Posterior cingulate gyrus (tissue), 11 donors: ENCODE measurements around the gene NUDT17.

Experiments
- DNase-seq, 10 donors: peaks; one replicate each; pipeline versions ENCODE4 v3.0.0 to v3.0.0-alpha.2; 2020 to 2021; ENCODE audit warnings: mixed read lengths in 3 of 10
- intact Hi-C: fragments of 100-400 bp; cut with DNase I; formaldehyde crosslinking; loops from one replicate; pipeline ENCODE4 v1.15.1; 2023

Gene NUDT17

DNA sequence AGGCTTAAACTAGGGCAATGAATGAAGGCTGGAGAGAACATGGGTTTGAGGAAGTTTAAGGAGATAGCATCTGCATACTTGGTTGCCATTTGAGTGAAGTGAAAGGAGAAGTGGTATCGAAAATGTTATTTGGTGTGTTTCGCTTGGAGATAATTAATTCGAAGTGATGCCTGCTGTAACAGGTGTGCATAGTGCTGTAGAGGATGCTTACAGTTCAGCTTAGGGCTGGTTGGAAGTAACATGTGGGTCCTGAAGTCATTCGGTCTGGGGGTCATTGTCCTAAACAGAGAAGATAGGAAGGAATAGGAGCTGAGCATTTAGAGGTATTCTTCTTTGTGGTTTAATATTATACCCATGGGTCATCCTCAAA, 301 bp upstream of the NUDT17 start:
- intact Hi-C loops = loop anchor here (5.0 kb wide), 1 partner anchor 67 kb away; the partner anchor contains the start of gene ITGA10
- no peak for DNase-seq

DNA sequence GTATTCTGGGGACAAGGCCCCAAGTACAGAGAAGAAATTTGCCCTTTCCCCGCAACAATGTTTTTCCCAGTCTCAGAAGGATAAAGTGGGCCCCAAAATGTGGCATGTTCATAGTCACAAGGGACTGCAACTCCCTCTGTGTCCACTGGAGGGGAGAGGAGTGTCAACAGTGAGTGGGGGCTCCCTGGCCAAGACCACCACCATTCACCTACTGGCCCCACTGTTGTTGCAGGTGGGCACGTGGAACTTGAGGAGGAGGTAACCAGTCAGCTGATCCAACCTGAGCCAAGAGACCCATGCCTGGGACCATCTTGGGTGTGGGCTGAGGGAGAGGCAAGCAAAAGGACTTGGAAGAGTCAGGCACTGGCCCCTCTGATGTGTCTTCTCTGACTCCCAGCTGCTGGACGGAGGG, 777 bp downstream of the NUDT17 start:
- DNase-seq = no peak
- intact Hi-C loops = loop anchor here (5.0 kb wide), 1 partner anchor 66 kb away; the partner anchor contains the start of gene ITGA10

- intact Hi-C loops = loop anchor here (5.0 kb wide), 1 partner anchor 64 kb away; the partner anchor contains the start of gene ITGA10
- no peak for DNase-seq
These were observed 2.4 kb downstream of the NUDT17 start for GRCh38 chr1:145847827-145848226.

DNA sequence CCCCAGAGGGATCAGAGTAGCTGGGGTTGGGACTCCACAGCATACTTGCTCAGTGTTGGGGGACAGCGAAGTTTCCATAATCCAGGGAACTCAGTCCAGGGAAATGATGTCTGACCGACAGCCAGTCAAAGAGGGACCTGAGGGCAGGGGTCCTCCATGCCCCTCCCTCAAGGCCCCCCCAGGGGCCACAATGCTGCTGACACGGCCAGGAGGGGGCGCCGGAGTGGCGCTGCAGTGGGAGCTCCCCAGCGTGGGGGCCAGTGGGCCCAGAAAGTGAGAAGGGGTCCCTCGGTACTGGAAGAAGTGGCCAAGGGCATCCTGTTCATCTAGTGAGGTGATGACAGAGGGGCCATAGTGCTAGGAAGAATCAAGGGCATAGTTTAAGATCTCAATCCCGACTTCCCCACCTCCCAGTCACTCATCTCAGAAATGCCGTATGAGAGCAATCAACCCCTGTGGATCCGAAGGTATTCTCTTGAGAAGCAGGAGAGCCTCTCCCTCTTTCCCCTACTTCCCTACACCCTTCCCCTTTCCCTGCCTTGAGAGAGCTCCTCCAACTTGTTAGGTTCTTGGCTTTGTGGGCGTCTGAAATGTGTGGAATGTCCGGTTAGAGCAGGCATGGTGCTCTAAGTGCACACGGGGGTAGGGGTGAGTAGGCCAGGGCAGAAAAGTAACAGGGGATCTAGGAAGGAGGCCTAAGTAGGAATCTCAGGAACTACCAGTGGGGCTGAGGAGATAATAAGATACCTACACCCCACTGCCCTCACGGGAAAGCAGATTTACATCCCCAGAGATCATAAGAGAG, 4.1 kb downstream of the NUDT17 start:
- no peak for DNase-seq
- intact Hi-C loops = loop anchor here (5.0 kb wide), 1 partner anchor 63 kb away; the partner anchor contains the start of gene ITGA10

GRCh38 chr1:145855426-145855948, 10.1 kb downstream of the NUDT17 start:
- DNase-seq = no peak
- intact Hi-C loops = no loop called here

DNA sequence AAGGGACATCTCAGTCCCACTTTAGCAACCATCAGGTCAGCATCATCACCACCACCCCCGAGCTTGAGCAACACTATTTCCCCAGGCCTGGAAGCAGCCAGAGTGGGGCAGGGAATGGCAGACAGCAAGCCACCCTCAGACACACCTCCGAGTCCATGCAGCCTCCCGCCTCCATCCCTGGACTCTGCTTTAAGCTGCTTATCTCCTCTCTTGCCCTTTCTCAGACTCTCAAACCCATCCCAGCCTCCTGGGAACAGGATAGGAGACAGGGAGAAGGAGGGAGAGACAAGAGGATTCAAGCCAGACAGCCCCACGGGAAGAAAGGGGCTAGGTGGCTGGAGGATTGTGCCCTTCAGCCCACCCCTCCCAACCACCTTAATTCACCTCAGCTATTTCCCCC, 11.7 kb downstream of the NUDT17 start:
- intact Hi-C loops = no loop called here
- no peak for DNase-seq

- DNase-seq = peak; percentile 29 to 92 (median 44)
- intact Hi-C loops = no loop called here
These were observed 12.9 kb downstream of the NUDT17 start for GRCh38 chr1:145858238-145858900.

- DNase-seq = peak; percentile 83 to 98 (median 90)
- intact Hi-C loops = no loop called here
These were observed 13.6 kb downstream of the NUDT17 start, which contains the start of gene PIAS3 for GRCh38 chr1:145858901-145859490. Gene PIAS3, minus strand, starts transcription at chr1:145859081. Its CDS starts 91 bp downstream, at chr1:145858990.

- peak; percentile 73 to 97 (median 82) for DNase-seq
- intact Hi-C loops = no loop called here
These were observed 14.1 kb downstream of the NUDT17 start for GRCh38 chr1:145859491-145860023.

DNA sequence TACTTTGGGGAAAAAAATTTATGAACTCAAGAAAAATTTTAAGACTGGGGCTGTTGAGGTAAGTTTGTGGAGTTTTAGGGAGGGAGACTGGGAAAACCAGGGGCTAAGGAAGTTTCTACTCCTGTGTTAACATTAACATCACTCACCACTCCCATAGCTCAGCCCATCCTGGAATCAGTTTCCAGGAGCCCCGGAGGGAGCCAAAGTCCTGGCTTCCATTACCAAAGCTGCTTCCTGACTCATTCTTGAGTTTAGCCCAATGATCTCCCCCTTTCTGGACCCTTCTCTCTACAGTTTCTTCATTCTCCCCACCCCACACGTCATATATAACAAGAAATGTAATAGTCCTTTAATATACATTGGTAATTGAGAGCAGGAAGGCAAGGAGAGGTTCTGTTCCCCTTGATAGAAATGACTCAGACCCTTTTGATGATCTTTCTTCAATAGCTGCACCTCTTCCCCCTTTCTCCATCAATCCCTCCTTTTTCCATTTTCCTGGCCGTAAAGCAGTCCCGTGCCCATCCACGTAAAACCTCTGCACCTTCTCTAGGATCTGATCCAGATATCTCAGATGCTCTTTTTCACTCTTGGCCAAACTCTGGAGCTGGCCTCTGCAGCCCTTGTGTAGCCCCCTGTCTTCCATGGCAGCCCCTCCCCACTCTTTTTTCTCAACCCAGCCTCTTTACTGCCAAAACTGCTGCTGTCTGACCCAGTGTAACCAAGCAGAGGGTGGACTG, 18.0 kb downstream of the NUDT17 start:
- intact Hi-C loops = no loop called here
- no peak for DNase-seq

DNA sequence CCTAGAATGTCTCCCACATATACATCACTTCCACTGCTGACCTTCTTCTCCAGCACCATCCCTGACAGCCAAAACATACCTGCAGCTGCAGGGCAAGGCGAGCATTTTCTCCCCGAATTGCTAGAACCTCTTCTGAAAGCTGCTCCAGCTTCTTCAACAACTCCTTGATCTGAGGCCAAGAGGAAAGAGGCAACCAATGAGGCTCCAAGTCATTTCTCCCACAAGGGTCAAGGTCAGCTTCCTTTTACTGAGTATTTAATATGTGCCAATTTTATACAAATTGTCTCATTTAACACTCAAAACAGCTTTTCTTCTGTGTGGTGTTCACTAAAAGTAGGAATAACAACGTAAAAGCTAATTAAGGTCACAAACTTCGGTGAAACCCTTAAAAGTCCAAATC, 22.8 kb downstream of the NUDT17 start:
- no peak for DNase-seq
- intact Hi-C loops = no loop called here

DNA sequence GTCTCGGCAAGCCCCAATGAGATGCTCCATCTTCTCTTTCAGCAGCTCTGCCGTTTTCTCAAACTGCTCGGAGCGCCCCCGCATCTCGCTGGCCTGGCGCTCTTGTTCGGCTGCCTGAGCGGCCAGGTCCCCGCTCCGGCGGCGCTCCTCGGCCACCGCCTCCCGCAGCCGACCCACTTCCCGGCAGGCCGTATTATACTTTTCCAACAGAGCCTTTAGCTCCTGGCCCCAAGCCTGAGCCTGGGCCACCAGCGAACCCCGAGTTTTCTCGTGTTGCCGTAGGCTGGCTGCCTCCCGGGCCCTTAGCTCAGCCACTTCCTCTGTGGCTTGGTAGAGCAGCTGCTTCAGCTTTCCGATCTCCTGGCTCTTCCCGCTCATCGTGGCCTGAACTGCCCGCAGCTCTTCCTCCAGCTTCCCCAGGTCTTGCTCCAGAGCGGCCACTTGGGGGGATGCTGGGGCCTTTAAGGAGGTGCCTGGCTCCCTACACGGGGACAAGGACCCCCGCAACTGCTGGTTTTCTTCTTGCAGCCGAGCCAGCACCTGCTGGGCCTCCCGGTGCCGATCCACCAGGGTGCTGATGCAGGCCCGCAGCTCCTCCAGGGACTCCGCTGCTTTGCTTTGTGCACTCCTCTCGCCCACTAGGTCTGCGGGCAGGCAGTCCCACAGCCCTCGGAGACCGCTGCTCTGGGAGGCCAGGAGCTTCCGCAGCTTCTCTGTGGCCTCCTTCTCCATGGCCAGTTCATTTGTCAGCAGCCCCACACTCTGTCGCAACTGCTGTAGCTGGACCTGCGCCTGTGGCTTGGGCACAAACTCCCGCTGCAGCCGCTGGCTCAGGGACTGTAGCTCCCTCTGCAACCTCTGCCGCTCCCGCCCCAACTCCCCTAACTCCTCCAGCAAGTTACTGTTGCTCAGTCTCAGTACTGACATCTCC, 26.8 kb downstream of the NUDT17 start:
- peak; percentile 26 to 91 (median 50) for DNase-seq
- intact Hi-C loops = no loop called here

- intact Hi-C loops = no loop called here
- DNase-seq = no peak
These were observed 29.2 kb downstream of the NUDT17 start for GRCh38 chr1:145874646-145875045.

DNA sequence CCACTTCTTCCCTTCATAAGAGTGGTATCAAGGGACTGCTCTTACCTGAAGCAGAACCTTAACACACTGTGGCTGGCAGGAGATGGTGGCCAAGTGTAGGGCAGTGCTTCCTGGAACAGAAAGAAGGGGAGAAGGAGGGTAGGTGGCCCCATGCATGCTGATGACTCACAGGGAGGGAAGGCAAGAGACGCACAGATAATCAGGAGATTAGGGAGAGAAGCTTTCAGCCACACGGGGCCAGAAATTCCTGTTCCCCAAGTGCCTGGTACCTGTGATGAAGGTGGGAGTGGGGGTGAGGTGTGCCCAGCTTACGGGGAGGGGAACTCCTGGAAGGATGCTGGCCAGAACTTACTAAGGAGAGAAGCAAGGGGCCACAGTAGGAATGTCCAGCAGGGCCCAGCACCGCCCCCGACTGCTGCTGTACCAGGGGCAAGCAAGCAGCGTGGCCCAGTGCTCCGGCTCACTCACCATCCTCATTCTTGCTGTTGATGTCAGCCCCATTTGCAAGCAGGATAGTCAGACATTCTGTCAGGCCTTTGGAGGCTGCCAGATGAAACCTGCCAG, 32.6 kb downstream of the NUDT17 start:
- no peak for DNase-seq
- intact Hi-C loops = no loop called here

DNA sequence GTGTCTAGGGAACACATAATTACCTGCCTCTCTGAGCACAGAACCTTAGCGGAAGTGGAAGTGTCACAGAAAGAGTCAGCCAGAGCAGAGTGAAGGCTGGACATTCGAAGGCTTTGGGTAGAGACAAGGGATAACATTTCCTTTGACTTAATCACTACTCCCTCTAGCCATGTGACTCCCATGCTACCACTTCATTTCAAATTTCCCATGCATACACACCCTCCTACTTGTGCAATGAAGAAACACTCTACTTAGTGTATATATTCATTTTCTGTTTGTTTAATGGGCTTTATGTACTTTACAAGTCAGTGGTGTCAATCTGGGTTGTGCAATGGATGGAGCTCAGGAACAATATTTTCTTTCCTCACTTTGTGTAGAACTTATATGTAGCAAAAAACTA, 33.3 kb downstream of the NUDT17 start:
- intact Hi-C loops = no loop called here

DNA sequence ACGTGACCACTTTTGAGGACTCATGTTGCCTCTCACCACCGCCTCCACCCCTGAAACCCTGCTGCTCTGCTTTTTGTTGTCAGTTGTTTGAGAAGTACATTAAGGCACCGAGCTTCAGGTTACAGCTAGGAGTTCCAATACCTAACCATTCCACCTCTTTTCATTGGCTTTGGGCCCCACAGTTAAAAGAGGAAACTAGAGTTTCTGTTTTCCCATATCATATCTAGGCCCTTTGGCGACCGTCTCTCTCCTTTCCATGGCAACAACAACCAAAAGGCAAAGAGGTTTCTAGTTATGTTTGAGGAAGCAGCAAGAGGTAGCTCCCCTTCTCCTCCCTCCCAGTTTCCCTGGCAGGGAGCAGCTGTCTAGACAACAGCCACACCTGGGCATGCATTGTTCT, 34.3 kb downstream of the NUDT17 start:
- intact Hi-C loops = no loop called here
- DNase-seq = no peak

More for the DNA sequence above, 33.3 kb downstream of the NUDT17 start:
- DNase-seq = no peak

- intact Hi-C loops = no loop called here
- no peak for DNase-seq
These were observed 39.2 kb downstream of the NUDT17 start for GRCh38 chr1:145884675-145885074.

- intact Hi-C loops = no loop called here
- DNase-seq = peak; percentile 74 to 98 (median 88)
These were observed 40.4 kb downstream of the NUDT17 start, which contains the start of gene ANKRD35 for GRCh38 chr1:145885738-145886287. Gene ANKRD35, minus strand, starts transcription at chr1:145885866. Its CDS starts 108 bp downstream, at chr1:145885758.
